ENCODE data around the gene RAB11FIP4.

RAB11FIP4 gene

DNA sequence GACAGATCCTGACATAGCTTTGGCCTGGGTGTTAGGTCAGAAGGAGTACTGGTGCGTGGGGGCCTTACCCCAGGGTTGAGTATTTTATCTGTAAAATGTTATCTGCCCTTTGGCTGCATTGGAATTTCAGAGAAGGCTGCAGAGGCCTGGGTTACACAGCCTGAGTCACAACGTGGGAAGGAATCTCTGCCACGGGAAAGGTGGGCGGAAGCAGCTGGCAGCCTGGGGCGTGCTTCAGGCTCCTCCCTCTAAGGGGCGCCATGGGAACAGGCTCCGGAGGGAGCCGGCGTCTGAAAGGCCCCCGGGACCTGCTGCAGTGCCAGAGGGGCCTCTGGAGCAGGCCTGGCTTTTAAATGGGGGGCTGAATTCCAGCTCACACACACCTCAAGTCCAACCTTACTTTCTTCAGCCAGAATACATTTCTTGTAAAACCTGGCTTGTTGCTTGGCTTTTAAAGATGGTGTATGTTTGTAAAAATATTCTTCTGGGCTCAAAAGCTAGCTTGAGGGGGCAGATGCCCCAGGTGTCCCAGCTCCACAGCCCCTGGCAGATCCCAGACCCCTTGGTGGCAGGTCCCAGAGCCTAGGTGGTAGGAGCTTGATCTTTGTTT lies 142.2 kb downstream of the RAB11FIP4 start:
- no peak for DNase-seq (ENCODE audit: low spot score)
- TF ChIP-seq, protein P1, sequence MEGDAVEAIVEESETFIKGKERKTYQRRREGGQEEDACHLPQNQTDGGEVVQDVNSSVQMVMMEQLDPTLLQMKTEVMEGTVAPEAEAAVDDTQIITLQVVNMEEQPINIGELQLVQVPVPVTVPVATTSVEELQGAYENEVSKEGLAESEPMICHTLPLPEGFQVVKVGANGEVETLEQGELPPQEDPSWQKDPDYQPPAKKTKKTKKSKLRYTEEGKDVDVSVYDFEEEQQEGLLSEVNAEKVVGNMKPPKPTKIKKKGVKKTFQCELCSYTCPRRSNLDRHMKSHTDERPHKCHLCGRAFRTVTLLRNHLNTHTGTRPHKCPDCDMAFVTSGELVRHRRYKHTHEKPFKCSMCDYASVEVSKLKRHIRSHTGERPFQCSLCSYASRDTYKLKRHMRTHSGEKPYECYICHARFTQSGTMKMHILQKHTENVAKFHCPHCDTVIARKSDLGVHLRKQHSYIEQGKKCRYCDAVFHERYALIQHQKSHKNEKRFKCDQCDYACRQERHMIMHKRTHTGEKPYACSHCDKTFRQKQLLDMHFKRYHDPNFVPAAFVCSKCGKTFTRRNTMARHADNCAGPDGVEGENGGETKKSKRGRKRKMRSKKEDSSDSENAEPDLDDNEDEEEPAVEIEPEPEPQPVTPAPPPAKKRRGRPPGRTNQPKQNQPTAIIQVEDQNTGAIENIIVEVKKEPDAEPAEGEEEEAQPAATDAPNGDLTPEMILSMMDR (IDR thresholded peaks at IDR 0.05), result peak; percentile 39
- no peak overlapping the region for H3K27ac ChIP-seq
- H3K4me3 ChIP-seq, result no peak overlapping the region

DNA sequence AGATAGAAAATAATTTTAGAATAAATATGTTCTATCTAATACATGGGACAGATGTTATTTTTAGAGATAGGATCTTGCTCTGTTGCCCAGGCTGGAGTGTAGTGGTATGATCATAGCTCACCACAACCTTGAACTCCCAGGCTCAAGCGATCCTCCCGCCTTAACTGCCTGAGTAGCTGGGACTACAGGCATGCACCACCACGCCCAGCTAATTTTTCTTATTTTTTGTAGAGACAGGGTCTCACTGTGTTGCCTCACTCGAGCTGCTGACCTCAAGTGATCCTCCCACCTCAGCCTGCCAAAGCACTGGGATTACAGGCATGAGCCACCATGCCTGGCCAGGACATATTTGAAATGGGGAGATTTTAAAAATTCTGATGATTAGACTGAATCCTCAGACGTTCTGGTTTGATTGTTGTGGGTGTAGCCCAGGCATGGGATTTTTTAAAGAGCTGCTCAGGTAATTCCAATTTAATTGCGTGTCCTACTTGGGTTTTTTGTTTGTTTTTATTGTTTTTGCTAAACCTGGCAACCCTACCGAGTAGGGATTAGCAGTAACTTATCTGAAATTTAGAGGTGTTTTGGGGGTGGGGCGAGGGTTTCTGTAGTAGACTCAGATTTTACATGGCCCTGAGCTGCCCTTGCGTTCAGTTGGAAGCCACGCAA lies 142.9 kb downstream of the RAB11FIP4 start:
- H3K27ac ChIP-seq, result no peak overlapping the region
- TF ChIP-seq, protein P1 (IDR thresholded peaks at IDR 0.05), result no peak
- H3K4me3 ChIP-seq, result no peak overlapping the region
- DNase-seq (ENCODE audit: low spot score), result no peak

DNA sequence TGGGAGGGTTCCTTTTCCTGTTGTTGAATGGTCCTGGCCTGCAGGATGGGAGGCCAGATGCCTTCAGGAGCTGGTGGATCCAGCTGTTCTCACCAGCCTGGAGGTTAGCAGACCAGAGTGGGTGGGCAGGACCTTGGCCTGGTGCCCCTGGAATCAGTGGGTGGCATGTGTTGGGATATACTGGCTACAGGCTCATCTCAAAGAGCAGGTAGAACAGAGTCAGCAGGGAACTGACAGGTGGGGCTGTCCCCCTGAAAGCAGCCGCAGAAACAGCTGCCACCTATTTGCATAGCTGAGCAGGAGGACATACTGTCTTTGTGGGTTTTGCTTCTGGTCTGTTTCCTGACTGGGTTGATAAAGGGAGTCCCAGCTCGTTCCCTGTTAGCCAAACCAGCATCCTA lies 144.1 kb downstream of the RAB11FIP4 start:
- DNase-seq (ENCODE audit: low spot score), result no peak
- Histone ChIP-seq H3K27ac (no peak overlapping the region), H3K4me3 (no peak overlapping the region)

DNA sequence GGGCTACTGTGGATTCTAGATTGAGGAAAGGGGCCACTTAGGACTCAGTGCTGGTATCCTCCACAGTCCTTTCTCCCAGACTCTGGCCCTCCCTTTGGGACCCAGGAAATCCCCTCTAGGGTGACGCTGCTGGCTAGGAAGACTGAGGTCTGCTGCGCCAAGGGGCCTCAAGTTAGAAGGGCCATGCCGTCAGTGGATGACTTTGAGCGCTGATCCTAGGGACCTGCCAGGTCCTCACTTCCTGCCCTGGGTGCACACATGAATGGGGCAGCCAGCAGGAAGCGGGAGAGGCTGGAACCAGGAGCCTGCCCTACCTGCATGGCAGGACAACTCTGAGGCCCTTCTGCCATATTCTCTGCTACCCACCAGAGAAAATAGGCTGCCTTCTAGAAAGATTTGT lies 145.0 kb downstream of the RAB11FIP4 start:
- Histone ChIP-seq H3K27ac (no peak overlapping the region), H3K4me3 (no peak overlapping the region)
- TF ChIP-seq, protein P1 (IDR thresholded peaks at IDR 0.05), result no peak
- DNase-seq (ENCODE audit: low spot score), result no peak

More for the DNA sequence above, 144.1 kb downstream of the RAB11FIP4 start:
- TF ChIP-seq, protein P1 (IDR thresholded peaks at IDR 0.05), result no peak

DNA sequence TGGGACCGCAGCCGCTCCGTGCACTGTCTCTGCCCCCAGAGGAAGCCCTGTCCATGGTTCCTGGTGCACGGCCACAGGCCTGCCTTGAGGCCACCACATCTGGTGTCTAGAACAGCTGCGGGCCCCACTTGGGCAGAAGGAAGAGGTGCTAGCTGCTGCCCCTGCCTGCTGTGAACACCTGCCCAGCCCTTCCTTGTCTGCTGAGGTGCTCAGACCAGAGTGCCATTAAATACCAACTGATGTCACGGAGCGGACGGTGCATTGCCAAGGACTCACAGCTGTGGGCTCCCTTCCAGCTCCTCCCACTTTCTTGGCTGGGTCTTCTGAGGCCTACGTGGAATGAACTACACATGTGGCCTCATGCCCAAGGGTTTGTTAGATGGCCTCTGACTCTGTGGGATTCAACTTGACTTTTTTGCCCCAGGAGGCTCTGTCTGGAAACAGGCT lies 146.1 kb downstream of the RAB11FIP4 start:
- H3K27ac ChIP-seq, result peak overlapping the region in 1 of 2 donors; percentile 5
- TF ChIP-seq, protein P1 (IDR thresholded peaks at IDR 0.05), result no peak
- no peak overlapping the region for H3K4me3 ChIP-seq
- DNase-seq (ENCODE audit: low spot score), result no peak

DNA sequence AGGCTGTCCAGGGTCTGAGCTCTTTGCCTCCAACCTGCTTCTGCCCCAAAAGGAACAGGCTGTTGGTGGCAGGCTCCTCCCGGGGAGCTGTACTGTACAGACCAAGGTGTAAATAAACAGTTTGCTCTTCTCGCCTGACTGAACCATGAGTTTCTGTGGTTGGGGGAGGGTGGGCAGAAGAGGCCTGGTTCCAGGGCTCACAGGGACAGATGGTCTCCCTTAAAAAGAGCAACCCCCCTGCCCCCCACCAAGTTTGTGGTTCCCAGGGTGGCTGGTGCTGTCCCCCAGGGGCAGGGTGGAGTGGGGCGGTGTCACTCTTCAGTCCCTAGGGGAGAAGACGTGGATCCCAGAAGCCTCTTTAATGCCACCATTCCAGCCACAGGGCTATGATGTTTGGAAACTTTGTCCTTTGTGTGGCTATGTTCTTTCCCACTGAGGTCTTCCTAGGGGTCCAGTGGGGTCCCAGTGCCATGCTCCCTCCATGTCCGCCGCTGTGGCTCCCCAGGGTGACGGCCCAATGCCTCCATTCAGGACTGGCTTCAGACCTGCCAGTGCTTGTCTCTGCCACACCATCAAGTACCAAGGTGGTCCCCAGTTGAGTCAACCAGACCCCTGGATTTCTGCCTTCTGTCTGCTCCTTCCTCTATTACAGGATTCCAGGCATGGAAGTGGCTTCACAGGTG lies 146.7 kb downstream of the RAB11FIP4 start:
- DNase-seq (ENCODE audit: low spot score), result no peak
- H3K27ac ChIP-seq, result peak overlapping the region in 1 of 2 donors; percentile 5
- TF ChIP-seq, protein P1 (IDR thresholded peaks at IDR 0.05), result no peak
- no peak overlapping the region for H3K4me3 ChIP-seq

Measured in coronary artery (tissue), 2 donors.